Panc1 (cell line): ENCODE data around the gene MPPED2.

Experiments
- POLR2AphosphoS5 ChIP-seq: IDR thresholded peaks from 2 replicates; pipeline ENCODE4 v1.6.1; 2012; ENCODE audit warnings: mild to moderate bottlenecking, low read depth, low read length, moderate library complexity
- TCF7L2 ChIP-seq: IDR thresholded peaks from 2 replicates; pipeline ENCODE4 v1.6.1; 2011; ENCODE audit warnings: mild to moderate bottlenecking, low read depth, low read length, inconsistent platforms
- TF ChIP-seq, protein P1 (sequence below), 2 experiments: IDR thresholded peaks; 2 replicates each; pipeline ENCODE4 v1.6.1; 2011 to 2012; ENCODE audit warnings: low read depth in 2 of 2, control low read depth in 1 of 2, low read length in 1 of 2, mild to moderate bottlenecking in 1 of 2, moderate library complexity in 1 of 2; ENCODE audit not compliant: insufficient read depth in 1 of 2
- TF ChIP-seq, protein P2 (sequence below): fragments of 450-650 bp; IDR thresholded peaks from 2 replicates; pipeline ENCODE4 v1.5.1; 2017; ENCODE audit warnings: mild to moderate bottlenecking

DNA sequence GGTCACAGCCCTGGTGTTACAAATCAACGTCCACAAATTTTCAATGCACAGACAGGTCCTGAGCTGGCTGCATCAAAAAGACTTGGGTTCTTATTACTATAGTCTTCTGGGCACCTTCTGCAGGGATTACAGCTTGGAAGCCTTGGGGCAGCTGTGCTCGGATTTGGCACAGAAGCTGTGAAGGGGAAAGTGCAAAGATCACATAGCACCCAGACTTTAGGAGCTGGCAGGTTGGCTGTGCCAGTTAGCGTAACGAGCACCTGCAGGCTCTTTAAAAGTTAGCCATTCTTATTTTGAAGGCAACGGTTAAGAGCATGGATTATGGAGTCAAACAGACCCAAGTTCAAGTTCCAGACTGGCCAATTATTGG lies 162.9 kb downstream of the MPPED2 start:
- TF ChIP-seq, protein P1, sequence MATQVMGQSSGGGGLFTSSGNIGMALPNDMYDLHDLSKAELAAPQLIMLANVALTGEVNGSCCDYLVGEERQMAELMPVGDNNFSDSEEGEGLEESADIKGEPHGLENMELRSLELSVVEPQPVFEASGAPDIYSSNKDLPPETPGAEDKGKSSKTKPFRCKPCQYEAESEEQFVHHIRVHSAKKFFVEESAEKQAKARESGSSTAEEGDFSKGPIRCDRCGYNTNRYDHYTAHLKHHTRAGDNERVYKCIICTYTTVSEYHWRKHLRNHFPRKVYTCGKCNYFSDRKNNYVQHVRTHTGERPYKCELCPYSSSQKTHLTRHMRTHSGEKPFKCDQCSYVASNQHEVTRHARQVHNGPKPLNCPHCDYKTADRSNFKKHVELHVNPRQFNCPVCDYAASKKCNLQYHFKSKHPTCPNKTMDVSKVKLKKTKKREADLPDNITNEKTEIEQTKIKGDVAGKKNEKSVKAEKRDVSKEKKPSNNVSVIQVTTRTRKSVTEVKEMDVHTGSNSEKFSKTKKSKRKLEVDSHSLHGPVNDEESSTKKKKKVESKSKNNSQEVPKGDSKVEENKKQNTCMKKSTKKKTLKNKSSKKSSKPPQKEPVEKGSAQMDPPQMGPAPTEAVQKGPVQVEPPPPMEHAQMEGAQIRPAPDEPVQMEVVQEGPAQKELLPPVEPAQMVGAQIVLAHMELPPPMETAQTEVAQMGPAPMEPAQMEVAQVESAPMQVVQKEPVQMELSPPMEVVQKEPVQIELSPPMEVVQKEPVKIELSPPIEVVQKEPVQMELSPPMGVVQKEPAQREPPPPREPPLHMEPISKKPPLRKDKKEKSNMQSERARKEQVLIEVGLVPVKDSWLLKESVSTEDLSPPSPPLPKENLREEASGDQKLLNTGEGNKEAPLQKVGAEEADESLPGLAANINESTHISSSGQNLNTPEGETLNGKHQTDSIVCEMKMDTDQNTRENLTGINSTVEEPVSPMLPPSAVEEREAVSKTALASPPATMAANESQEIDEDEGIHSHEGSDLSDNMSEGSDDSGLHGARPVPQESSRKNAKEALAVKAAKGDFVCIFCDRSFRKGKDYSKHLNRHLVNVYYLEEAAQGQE (IDR thresholded peaks at IDR 0.05; ENCODE audit: insufficient read depth in 1 of 2, low read depth in 2 of 2, low read length in 1 of 2): no peak
- TF ChIP-seq, protein P2, sequence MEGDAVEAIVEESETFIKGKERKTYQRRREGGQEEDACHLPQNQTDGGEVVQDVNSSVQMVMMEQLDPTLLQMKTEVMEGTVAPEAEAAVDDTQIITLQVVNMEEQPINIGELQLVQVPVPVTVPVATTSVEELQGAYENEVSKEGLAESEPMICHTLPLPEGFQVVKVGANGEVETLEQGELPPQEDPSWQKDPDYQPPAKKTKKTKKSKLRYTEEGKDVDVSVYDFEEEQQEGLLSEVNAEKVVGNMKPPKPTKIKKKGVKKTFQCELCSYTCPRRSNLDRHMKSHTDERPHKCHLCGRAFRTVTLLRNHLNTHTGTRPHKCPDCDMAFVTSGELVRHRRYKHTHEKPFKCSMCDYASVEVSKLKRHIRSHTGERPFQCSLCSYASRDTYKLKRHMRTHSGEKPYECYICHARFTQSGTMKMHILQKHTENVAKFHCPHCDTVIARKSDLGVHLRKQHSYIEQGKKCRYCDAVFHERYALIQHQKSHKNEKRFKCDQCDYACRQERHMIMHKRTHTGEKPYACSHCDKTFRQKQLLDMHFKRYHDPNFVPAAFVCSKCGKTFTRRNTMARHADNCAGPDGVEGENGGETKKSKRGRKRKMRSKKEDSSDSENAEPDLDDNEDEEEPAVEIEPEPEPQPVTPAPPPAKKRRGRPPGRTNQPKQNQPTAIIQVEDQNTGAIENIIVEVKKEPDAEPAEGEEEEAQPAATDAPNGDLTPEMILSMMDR: no peak
- TF ChIP-seq POLR2AphosphoS5 (no peak), TCF7L2 (no peak)
